ENCODE results near the gene FOXF2.

The FOXF2 gene

DNA sequence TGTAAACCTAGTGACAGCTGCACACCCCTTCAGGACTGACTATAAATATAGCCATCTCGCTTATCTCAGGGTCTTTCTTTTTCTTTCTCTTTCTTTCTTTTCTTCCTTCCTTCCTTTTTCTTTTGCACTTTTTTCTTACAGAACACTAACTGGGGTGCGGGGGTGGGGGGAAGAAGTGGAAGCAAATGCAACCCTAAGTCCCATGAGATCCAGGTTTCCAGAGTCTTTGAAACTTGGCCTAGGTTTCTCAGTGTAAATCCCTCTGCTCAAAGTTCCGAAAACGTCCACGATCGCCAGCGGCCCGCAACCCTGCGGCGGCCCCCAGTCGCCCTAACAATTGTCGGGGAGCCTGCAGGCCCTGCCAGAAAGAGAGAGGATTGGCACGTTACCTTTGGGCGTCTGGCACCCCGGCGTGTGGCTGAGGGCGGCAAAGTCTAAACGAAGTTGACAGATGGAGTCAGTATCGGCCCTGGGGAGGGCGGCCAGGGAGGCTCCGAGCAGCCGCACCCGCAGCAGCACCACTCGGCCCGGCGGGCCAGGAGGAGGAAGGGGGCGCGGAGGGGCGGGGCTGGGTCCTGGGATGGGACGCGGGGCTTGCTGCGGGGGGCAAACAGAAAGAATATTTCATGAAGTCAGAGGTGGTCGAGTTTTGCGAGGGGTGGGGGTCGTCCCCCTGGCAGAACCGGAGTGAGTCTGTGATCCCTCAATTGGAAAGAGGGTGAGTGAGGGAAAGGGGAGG, 577 bp upstream of the FOXF2 start:
- H3K27ac ChIP-seq: no peak overlapping the region

DNA sequence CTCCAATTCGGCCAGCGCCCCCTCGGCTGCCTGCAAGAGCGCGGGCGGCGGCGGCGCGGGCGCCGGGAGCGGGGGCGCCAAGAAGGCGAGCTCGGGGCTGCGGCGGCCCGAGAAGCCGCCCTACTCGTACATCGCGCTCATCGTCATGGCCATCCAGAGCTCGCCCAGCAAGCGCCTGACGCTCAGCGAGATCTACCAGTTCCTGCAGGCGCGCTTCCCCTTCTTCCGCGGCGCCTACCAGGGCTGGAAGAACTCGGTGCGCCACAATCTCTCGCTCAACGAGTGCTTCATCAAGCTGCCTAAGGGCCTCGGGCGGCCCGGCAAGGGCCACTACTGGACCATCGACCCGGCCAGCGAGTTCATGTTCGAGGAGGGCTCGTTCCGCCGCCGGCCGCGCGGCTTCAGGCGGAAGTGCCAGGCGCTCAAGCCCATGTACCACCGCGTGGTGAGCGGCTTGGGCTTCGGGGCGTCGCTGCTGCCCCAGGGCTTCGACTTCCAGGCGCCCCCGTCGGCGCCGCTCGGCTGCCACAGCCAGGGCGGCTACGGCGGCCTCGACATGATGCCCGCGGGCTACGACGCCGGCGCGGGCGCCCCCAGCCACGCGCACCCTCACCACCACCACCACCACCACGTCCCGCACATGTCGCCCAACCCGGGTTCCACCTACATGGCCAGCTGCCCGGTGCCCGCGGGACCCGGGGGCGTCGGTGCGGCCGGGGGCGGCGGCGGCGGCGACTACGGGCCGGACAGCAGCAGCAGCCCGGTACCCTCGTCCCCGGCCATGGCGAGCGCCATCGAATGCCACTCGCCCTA, 963 bp downstream of the FOXF2 start:
- H3K4me3 ChIP-seq: peak overlapping the region; percentile 30 to 47 (median 38)
- H3K27ac ChIP-seq: peak overlapping the region in 5 of 21 experiments; percentile 23 to 77 (median 59)

More for the DNA sequence above, 577 bp upstream of the FOXF2 start:
- peak overlapping the region in 5 of 7 experiments; percentile 20 to 47 (median 39) for H3K4me3 ChIP-seq

DNA sequence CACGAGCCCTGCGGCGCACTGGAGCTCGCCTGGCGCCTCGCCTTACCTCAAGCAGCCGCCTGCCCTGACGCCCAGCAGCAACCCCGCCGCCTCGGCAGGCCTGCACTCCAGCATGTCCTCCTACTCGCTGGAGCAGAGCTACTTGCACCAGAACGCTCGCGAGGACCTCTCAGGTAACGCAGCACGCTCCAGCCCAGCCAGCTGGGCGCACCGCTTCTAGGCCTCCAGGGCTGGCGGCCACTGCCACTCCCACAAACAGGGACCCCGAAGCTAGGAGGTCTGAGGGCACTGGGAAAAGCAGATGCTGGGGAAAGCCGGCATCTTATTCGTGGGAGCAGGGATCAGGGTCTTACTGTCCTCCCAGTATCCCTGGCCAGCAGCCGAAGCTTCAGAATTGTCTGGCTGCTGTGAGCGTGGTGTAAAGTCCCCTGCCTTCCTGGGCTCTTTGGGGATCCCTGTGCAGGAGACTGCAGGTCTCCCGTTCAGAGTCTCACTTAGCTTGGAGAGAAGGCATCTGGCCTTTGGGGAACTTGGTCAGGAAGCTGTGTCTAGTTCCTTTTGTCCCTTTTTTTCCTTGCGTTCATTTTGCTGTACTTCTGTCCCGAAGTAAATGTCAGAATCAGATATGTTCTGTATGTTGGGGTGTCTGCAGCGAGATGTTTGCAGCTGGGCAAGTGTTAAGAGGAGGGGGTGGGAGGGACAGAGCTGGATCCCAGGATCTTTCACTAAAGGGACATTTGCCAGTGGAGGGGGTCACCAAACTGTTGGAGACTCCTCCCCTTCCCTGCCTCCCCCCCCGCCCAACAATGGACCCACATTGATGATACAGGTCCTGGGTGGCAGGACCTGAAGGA, 1.8 kb downstream of the FOXF2 start:
- peak overlapping the region; percentile 30 to 47 (median 38) for H3K4me3 ChIP-seq
- H3K27ac ChIP-seq: peak overlapping the region in 2 of 21 experiments; percentile 59 to 77

- Histone ChIP-seq H3K4me3 (peak overlapping the region in 3 of 7 experiments; percentile 34 to 47 (median 38)), H3K27ac (no peak overlapping the region)
Measured at GRCh38 chr6:1391800-1392309, 2.5 kb downstream of the FOXF2 start.

- Histone ChIP-seq H3K27ac (no peak overlapping the region), H3K4me3 (peak overlapping the region in 1 of 7 experiments; percentile 16)
Measured at GRCh38 chr6:1392813-1393640, 3.7 kb downstream of the FOXF2 start.

GRCh38 chr6:1393641-1394283, 4.4 kb downstream of the FOXF2 start:
- Histone ChIP-seq H3K27ac (no peak overlapping the region), H3K4me3 (peak overlapping the region in 1 of 7 experiments; percentile 16)

DNA sequence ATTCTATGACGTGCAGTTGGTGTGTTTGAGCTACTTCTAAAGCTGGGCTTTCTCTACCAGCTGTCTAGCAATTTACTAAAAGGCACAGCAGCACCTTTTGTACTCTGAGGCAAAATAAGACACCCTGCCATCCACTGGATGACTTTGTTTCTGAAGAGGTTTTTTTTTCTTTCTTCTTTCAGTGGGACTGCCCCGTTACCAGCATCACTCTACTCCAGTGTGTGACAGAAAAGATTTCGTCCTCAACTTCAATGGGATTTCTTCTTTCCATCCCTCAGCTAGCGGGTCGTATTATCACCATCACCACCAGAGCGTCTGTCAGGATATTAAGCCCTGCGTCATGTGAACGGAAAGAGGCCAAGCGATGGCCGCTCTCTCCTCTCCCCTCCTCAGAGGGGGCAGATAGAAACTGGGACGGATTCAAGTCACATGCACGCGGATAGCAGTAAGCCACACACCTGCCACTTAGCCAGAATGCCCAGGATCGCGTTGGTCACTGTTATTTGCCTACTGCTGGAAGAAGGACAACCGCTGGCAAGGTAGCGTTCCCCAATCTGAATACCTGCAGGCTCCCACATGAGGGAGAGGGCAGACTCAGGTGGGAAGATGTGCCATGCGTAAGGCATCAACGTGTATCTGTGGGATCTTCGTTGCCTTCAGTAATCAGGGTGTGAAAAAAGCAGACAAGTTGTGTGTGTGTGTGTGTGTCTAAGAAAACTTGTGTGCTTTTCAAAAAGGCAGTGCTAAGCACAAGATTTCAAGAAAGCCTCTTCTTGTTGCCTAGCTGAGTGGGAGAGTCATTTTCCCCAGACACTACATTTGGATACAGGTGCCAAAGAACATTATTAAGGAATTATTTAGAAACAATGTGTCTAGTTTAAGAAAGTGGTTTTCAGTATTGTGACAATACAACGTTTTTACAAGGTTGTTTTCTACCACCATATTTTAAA, 5.4 kb downstream of the FOXF2 start:
- H3K4me3 ChIP-seq: no peak overlapping the region
- H3K27ac ChIP-seq: no peak overlapping the region

DNA sequence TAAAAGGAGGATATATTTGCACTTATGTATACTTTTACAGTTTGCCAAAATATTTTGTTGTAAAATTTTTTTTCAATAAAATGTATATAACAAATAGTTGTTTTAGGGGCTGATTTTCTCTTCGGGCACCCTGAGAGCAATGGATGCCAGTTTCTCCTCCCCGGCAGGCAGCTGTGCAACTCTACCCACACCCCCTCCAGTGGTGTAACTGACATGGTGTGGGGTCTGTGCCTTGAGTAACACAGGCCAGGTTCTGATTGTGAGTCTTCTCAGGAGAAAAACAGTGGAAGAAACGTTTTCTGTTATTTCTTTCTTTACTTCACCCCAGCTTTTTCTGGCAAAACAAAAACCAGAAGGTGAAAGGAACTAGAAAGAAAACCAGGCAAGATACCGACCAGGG, 6.1 kb downstream of the FOXF2 start:
- no peak overlapping the region for H3K4me3 ChIP-seq
- H3K27ac ChIP-seq: no peak overlapping the region

DNA sequence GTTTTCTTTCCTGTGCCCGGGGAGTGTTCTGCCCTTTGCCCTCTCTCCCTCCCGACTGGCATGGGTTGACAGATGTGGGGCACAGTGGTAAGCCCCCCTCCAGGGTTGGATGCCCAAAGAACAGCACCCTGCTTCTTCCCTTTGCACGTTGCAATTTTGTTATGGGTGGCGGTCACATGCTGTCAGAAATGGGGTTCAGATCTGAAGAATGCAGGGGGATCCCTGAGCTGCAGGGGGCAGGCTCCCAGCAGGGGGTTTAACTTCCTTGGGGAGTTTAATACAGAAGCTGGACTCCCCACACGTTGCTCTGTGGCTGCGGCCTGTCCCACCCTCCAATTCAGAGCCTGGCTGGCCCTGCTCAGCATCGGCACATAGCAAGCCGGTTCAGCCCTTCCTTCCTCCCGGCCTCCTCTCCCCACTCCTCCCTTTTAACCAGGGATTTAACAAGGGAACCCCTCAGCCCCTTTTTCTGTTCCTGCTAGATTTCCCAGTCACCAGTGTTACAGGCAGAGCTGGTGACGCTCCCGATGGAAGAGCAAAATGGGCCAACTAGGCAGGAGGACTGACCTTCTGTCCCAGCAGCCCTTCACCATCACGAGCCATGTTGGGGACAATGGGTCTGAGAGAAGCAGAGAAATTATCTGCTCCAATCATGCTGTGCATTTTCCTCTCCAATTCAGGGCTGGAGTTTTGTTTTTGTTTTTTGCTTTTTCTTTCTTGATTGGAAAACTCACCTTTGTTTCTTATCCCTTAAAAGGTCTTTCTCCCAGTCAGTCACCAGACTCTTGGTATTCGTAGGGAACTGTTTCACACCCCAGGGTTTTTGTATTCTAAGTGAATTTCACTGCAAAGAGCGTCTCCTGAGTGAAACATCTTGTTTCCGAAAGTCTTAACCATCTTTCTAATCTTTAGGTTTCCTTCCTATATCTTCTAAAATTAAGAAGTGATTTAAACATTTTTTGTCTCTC, 6.8 kb downstream of the FOXF2 start:
- no peak overlapping the region for H3K4me3 ChIP-seq
- no peak overlapping the region for H3K27ac ChIP-seq

DNA sequence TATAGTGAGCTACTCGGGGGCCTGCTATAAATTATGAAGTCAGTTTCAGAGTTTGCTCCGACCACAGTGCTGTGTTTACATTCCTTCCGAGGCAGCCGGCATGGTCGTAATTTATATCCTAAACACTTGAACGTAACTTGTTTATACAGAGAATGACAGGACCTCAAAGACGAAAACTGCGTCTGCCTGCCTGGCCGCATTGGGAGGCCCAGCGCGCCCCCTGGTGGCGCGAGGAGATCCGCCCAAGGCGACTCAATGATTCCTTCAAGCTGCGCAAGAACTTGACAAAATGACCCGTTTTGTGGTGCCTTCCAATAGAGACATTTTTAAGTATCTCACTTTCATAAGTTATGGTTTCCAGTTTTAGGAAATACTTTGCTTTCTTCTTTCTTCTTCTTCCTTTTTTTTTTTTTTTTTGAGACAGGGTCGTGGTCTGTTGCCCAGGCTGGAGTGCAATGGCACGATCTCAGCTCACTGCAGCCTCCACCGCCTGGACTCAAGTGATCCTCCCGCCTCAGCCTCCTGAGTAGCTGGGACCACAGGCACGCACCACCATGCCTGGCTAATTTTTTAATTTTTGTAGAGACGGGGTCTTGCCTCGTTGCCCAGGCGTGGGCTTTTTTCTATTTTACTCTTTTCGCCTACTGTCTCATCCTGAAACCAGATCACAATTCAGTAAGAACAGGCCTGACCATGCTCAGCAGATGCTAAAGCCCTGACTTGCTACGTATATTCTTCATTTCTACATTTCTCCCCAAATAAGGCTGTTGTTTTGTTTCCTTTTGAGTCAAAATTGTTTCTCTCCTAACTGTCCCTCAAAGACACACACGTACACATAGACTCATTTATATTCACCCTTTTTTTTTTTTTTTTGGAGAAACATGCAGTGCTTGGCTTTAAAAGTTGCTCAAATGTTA, 7.8 kb downstream of the FOXF2 start:
- H3K4me3 ChIP-seq: no peak overlapping the region
- H3K27ac ChIP-seq: no peak overlapping the region

- H3K4me3 ChIP-seq: no peak overlapping the region
- no peak overlapping the region for H3K27ac ChIP-seq
Measured at GRCh38 chr6:1399085-1399780, 9.9 kb downstream of the FOXF2 start.

DNA sequence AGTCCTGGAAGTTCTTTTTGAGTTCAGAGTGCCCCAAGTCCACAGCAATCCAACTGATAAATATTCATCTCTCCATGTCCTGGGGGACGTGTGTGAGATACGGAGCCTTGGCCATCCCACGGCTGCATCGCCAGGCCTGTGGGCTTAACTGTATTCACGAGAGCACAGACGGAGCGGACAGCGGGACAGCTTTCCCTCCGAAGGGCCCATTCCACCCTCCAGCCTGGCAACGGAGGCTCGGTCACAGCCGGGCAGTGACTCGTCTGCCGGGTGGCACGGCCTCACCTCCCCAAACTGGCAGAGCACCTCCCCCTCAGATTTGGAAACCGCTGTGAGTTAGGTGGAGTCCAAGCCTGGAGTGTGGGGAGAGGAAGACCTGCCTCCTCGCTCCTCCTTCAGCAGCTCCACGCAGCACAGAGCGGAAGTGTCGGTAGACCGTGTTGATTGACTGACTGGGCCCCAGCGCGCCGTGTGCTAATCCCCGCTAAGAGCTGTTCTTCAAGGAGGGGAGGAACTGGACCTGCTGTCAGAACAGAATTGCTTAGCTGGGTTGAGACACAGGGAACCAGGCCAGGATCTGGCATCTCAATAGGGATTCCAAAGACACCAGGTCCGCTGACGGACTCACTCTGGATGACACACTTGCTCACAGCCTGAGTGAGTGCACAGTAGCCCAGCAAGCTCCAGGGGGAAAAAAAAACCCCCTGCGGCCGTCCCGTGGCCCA, 10.9 kb downstream of the FOXF2 start:
- no peak overlapping the region for H3K4me3 ChIP-seq
- no peak overlapping the region for H3K27ac ChIP-seq

- no peak overlapping the region for H3K4me3 ChIP-seq
Measured at GRCh38 chr6:1402369-1402768, 13.0 kb downstream of the FOXF2 start.

GRCh38 chr6:1402868-1403267, 13.5 kb downstream of the FOXF2 start:
- no peak overlapping the region for H3K27ac ChIP-seq
- no peak overlapping the region for H3K4me3 ChIP-seq

More at GRCh38 chr6:1402369-1402768, 13.0 kb downstream of the FOXF2 start:
- H3K27ac ChIP-seq: no peak overlapping the region
